Hepatocyte (in vitro differentiated cells): Measurements from ENCODE around the gene HEXIM2. TPM values are rescaled to one million over a fixed set of nuclear protein-coding genes. Genes with fewer than 3 reads are reported as not detected.

ENCODE experiments used
- DNase-seq: peaks from one replicate; pipeline ENCODE4 v3.0.0-alpha.2; 2016; ENCODE audit warnings: low spot score
- H2AFZ ChIP-seq: fragments of 200-600 bp; sonication (generic); 2 replicates; pipeline ENCODE4 v1.6.0; 2016; ENCODE audit warnings: antibody characterized with exemption, mild to moderate bottlenecking
- H3K27ac ChIP-seq: fragments of 200-600 bp; sonication (generic); 2 replicates; pipeline ENCODE4 v1.5.1; 2016; ENCODE audit warnings: mild to moderate bottlenecking
- H3K27me3 ChIP-seq: fragments of 200-600 bp; sonication (generic); 2 replicates; pipeline ENCODE4 v1.6.1; 2016
- H3K36me3 ChIP-seq: fragments of 200-600 bp; sonication (generic); replicated peaks from 2 replicates; pipeline ENCODE4 v1.5.1; 2016; ENCODE audit warnings: low read depth; ENCODE audit not compliant: insufficient read depth
- H3K4me1 ChIP-seq: fragments of 200-600 bp; sonication (generic); 2 replicates; pipeline ENCODE4 v1.5.1; 2016; ENCODE audit warnings: mild to moderate bottlenecking, moderate library complexity; ENCODE audit not compliant: insufficient read depth
- H3K4me2 ChIP-seq: fragments of 200-600 bp; sonication (generic); 2 replicates; pipeline ENCODE4 v1.6.0; 2016
- H3K4me3 ChIP-seq: fragments of 200-600 bp; sonication (generic); 2 replicates; pipeline ENCODE4 v1.5.1; 2016; ENCODE audit warnings: mild to moderate bottlenecking
- H3K79me2 ChIP-seq: fragments of 200-600 bp; sonication (generic); 2 replicates; pipeline ENCODE4 v1.6.0; 2017; ENCODE audit warnings: mild to moderate bottlenecking
- H3K9me2 ChIP-seq: fragments of 200-600 bp; sonication (generic); replicated peaks from 2 replicates; pipeline ENCODE4 v1.6.0; 2017; ENCODE audit warnings: mild to moderate bottlenecking; ENCODE audit not compliant: insufficient read depth
- H3K9me3 ChIP-seq: fragments of 200-600 bp; sonication (generic); 2 replicates; pipeline ENCODE4 v1.5.1; 2016; ENCODE audit warnings: low read depth, mild to moderate bottlenecking
- H4K20me1 ChIP-seq: fragments of 200-600 bp; sonication (generic); 2 replicates; pipeline ENCODE4 v1.6.0; 2016; ENCODE audit warnings: mild to moderate bottlenecking; ENCODE audit not compliant: insufficient read depth, poor library complexity, severe bottlenecking
- CTCF ChIP-seq: fragments of 200-600 bp; sonication (generic); IDR thresholded peaks from 2 replicates; pipeline ENCODE4 v1.5.1; 2016; ENCODE audit warnings: antibody characterized with exemption, mild to moderate bottlenecking; ENCODE audit not compliant: poor library complexity
- EZH2 ChIP-seq: fragments of 200-600 bp; sonication (generic); IDR thresholded peaks from 2 replicates; pipeline ENCODE4 v1.6.1; 2016; ENCODE audit warnings: antibody characterized with exemption, mild to moderate bottlenecking, borderline replicate concordance
- EZH2phosphoT487 ChIP-seq: fragments of 200-600 bp; sonication (generic); IDR thresholded peaks from one replicate; pipeline ENCODE4 v1.6.1; 2018; ENCODE audit warnings: antibody characterized with exemption, mild to moderate bottlenecking, low read depth, moderate library complexity; ENCODE audit not compliant: unreplicated experiment, severe bottlenecking
- WGBS: methylation state at CpG from one replicate; pipeline ENCODE4 v1.1.6; 2016; ENCODE audit warnings: low lambda C conversion rate; ENCODE audit errors: missing lambda C conversion rate; 5-methylcytosine and 5-hydroxymethylcytosine counted together
- polyA plus RNA-seq: library from polyadenylated mRNA; unstranded; fragments of >200 nt; fragmentation: Nextera tagmentation; extraction: Ambion mirVana; gene quantifications from 2 replicates; pipeline ENCODE4 v1.2.1, GENCODE V29; 2016
- total RNA-seq: library from RNA; depleted of rRNA; stranded (reverse); fragments of >200 nt; gene quantifications from 2 replicates; pipeline ENCODE4 v1.2.3, GENCODE V29; 2014

The HEXIM2 gene
- total and polyA plus RNA-seq, 2 experiments from 2014 or later = 7.6 to 12.2 TPM

GRCh38 chr17:45114117-45114932, 47.4 kb upstream of the HEXIM2 start:
- H3K79me2 ChIP-seq = no peaks in the 10 kb centered on the region

GRCh38 chr17:45115015-45115625, 46.6 kb upstream of the HEXIM2 start:
- TF ChIP-seq EZH2 (no peak), CTCF (no peak)

More at GRCh38 chr17:45114117-45114932, 47.4 kb upstream of the HEXIM2 start:
- WGBS = 88% methylated on average over 19 of the region's 19 CpGs
- H3K27ac ChIP-seq = no peak overlapping the region
- H3K36me3 ChIP-seq = no peaks in the 10 kb centered on the region
- H3K9me2 ChIP-seq = no peaks in the 10 kb centered on the region
- H3K9me3 ChIP-seq = no peaks in the 10 kb centered on the region
- no peak overlapping the region for H3K4me3 ChIP-seq
- H4K20me1 ChIP-seq = no peaks in the 10 kb centered on the region
- no peak overlapping the region for H3K4me2 ChIP-seq
- H2AFZ ChIP-seq = no peak overlapping the region
- no peaks in the 10 kb centered on the region for H3K27me3 ChIP-seq
- H3K4me1 ChIP-seq = no peaks in the 10 kb centered on the region
- DNase-seq = no peak
- no peak for TF ChIP-seq EZH2phosphoT487
- TF ChIP-seq CTCF = no peak
- TF ChIP-seq EZH2 = no peak

GRCh38 chr17:45115871-45116270, 45.8 kb upstream of the HEXIM2 start:
- TF ChIP-seq EZH2 (no peak), EZH2phosphoT487 (no peak), CTCF (no peak)
- H3K4me1 ChIP-seq = no peaks in the 10 kb centered on the region
- no peak overlapping the region for H2AFZ ChIP-seq
- H3K9me2 ChIP-seq = no peaks in the 10 kb centered on the region
- no peak overlapping the region for H3K4me2 ChIP-seq
- no peaks in the 10 kb centered on the region for H3K9me3 ChIP-seq
- H3K4me3 ChIP-seq = no peak overlapping the region
- no peak for DNase-seq
- no peaks in the 10 kb centered on the region for H3K79me2 ChIP-seq
- no peaks in the 10 kb centered on the region for H4K20me1 ChIP-seq
- H3K27me3 ChIP-seq = no peaks in the 10 kb centered on the region
- 71% methylated on average over 11 of the region's 11 CpGs for WGBS
- no peaks in the 10 kb centered on the region for H3K36me3 ChIP-seq
- no peak overlapping the region for H3K27ac ChIP-seq

More at GRCh38 chr17:45115015-45115625, 46.6 kb upstream of the HEXIM2 start:
- Histone ChIP-seq H3K79me2 (no peaks in the 10 kb centered on the region), H3K4me3 (no peak overlapping the region), H3K9me3 (no peaks in the 10 kb centered on the region), H3K4me1 (no peaks in the 10 kb centered on the region), H3K9me2 (no peaks in the 10 kb centered on the region), H3K27ac (no peak overlapping the region), H2AFZ (no peak overlapping the region), H3K27me3 (no peaks in the 10 kb centered on the region), H4K20me1 (no peaks in the 10 kb centered on the region), H3K4me2 (no peak overlapping the region), H3K36me3 (no peaks in the 10 kb centered on the region)
- 89% methylated on average over 17 of the region's 26 CpGs for WGBS
- no peak for DNase-seq
